Thoracic aorta (tissue), 2 donors: ENCODE measurements around the gene FNDC8. TPM values are rescaled to one million over a fixed set of nuclear protein-coding genes. Genes with fewer than 3 reads are reported as not detected.

Experiments
- ATAC-seq: fragments of 150-250 bp; one replicate; pipeline ENCODE4 v1.8.0; 2017; ENCODE audit warnings: low read depth; ENCODE audit not compliant: insufficient number of reproducible peaks, low FRiP score
- DNase-seq: peaks from one replicate; pipeline ENCODE4 v3.0.0-alpha.2; 2020; ENCODE audit warnings: low spot score
- H3K27ac ChIP-seq, 2 donors: fragments of 200-600 bp; sonication (generic); 1 replicate in 1 of 2; 2 replicates in 1 of 2; pipeline ENCODE4 v1.5.1; 2016; ENCODE audit warnings: mild to moderate bottlenecking in 2 of 2, moderate library complexity in 2 of 2
- H3K27me3 ChIP-seq: fragments of 200-600 bp; sonication (generic); replicated peaks from 2 replicates; pipeline ENCODE4 v1.6.0; 2016; ENCODE audit warnings: mild to moderate bottlenecking; ENCODE audit not compliant: insufficient read depth
- H3K36me3 ChIP-seq: fragments of 200-600 bp; sonication (generic); one replicate; pipeline ENCODE4 v1.5.1; 2016
- H3K4me1 ChIP-seq, 2 donors: fragments of 200-600 bp; sonication (generic); 1 replicate in 1 of 2; 2 replicates in 1 of 2; pipeline versions ENCODE4 v1.5.1 to v1.6.0; 2016; ENCODE audit warnings: low read depth in 2 of 2, mild to moderate bottlenecking in 1 of 2; ENCODE audit not compliant: control insufficient read depth in 1 of 2
- H3K4me3 ChIP-seq: fragments of 200-600 bp; sonication (generic); 2 replicates; pipeline ENCODE4 v1.5.1; 2016; ENCODE audit warnings: mild to moderate bottlenecking
- H3K9me3 ChIP-seq: fragments of 200-600 bp; sonication (generic); 2 replicates; pipeline ENCODE4 v1.5.1; 2016
- CTCF ChIP-seq: fragments of 200-600 bp; sonication (generic); IDR thresholded peaks from one replicate; pipeline ENCODE4 v1.5.1; 2019; ENCODE audit warnings: antibody characterized with exemption
- total RNA-seq, 2 donors: library from RNA; depleted of rRNA; stranded (reverse); fragments of >200 nt; gene quantifications; one replicate each; pipeline versions ENCODE4 v1.1.0 to v1.2.3, GENCODE V29; 2016

The FNDC8 gene
- total RNA-seq, 2 donors from 2014 or later = not detected

- Histone ChIP-seq H3K36me3 (peaks cover 15% of the 10 kb centered on the region), H3K27me3 (no peaks in the 10 kb centered on the region), H3K4me1 (no peaks in the 10 kb centered on the region), H3K27ac (no peak overlapping the region), H3K9me3 (no peaks in the 10 kb centered on the region), H3K4me3 (no peak overlapping the region)
- TF ChIP-seq CTCF = no peak
- no peak for DNase-seq
- no peak for ATAC-seq
Measured at GRCh38 chr17:35097776-35098175, 23.6 kb upstream of the FNDC8 start.

- no peak for ATAC-seq
Measured at GRCh38 chr17:35099908-35100307, 21.5 kb upstream of the FNDC8 start.

GRCh38 chr17:35101036-35101435, 20.4 kb upstream of the FNDC8 start:
- no peak for TF ChIP-seq CTCF
- Histone ChIP-seq H3K4me1 (no peaks in the 10 kb centered on the region), H3K4me3 (no peak overlapping the region), H3K27ac (no peak overlapping the region), H3K36me3 (peaks cover 28% of the 10 kb centered on the region), H3K27me3 (no peaks in the 10 kb centered on the region), H3K9me3 (no peaks in the 10 kb centered on the region)
- DNase-seq (no peak), ATAC-seq (no peak)

More at GRCh38 chr17:35099908-35100307, 21.5 kb upstream of the FNDC8 start:
- Histone ChIP-seq H3K36me3 (peaks cover 19% of the 10 kb centered on the region), H3K9me3 (no peaks in the 10 kb centered on the region), H3K4me1 (no peaks in the 10 kb centered on the region), H3K27me3 (no peaks in the 10 kb centered on the region), H3K4me3 (no peak overlapping the region), H3K27ac (no peak overlapping the region)
- DNase-seq = no peak
- TF ChIP-seq CTCF = no peak

- TF ChIP-seq CTCF = no peak
- Histone ChIP-seq H3K4me3 (no peak overlapping the region), H3K36me3 (peaks cover 34% of the 10 kb centered on the region), H3K9me3 (no peaks in the 10 kb centered on the region), H3K27ac (no peak overlapping the region), H3K27me3 (no peaks in the 10 kb centered on the region), H3K4me1 (no peaks in the 10 kb centered on the region)
- no peak for ATAC-seq
- DNase-seq = no peak
Measured at GRCh38 chr17:35101725-35102124, 19.7 kb upstream of the FNDC8 start.

- Histone ChIP-seq H3K27ac (no peak overlapping the region), H3K36me3 (peaks cover 34% of the 10 kb centered on the region), H3K4me1 (no peaks in the 10 kb centered on the region), H3K4me3 (no peak overlapping the region), H3K27me3 (no peaks in the 10 kb centered on the region), H3K9me3 (no peaks in the 10 kb centered on the region)
- DNase-seq (no peak), ATAC-seq (no peak)
- no peak for TF ChIP-seq CTCF
Measured at GRCh38 chr17:35103271-35103670, 18.1 kb upstream of the FNDC8 start.
